HG02798 (cell line): ENCODE results near the gene SH3TC2.

ENCODE experiments used
- ATAC-seq: cut with Tn5 transposase; IDR thresholded peaks from one replicate; pipeline ENCODE4 v1.9.1; 2021; ENCODE audit warnings: mild to moderate bottlenecking; ENCODE audit not compliant: unreplicated experiment, poor library complexity

The SH3TC2 gene

GRCh38 chr5:149035372-149035790, 27.5 kb downstream of the SH3TC2 start:
- peak; percentile 87 for ATAC-seq

- ATAC-seq = no peak
These were observed 31.9 kb downstream of the SH3TC2 start for GRCh38 chr5:149030838-149031397.

- ATAC-seq = no peak
These were observed 32.5 kb downstream of the SH3TC2 start for GRCh38 chr5:149030392-149030791.

GRCh38 chr5:149028984-149029383, 33.9 kb downstream of the SH3TC2 start:
- ATAC-seq = no peak

DNA sequence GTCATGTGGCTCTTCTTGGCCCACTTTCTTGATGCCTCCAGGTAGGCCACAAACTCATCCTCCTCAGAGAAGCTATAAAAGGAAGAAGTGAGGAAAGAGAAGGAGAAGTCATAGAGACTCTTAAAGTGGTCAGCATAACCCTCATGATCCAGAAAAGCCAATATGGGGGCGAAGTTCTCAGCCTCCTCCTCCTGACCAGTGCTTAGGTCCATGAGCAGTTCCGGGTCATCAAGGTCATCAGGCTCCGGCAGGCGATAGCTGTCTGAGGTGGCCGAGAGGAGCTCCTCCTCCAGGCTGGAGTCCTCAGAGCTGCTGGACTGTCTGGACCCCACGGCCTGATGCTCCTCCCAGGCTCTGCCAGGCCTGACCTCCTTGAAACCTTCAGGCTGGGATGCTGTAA, 34.7 kb downstream of the SH3TC2 start:
- no peak for ATAC-seq

DNA sequence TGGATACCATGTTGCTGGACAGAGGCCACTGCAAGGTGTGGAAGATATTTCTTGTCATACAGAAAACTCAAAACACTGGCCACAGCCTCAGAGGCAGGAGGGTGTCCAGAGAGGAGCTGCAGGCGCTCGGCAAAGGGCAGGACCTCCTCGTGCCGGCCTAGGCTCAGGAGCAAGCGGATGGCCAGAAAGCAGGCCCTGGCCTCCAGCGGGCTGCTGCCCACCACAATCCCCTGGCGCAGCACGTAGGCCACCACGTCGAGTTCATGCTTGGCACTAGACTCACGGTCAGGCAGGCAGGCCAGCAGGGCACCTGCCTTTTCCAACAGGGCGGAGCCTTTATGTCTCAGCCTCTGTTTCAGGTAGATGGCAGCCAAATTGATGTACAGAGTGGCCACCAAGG, 35.2 kb downstream of the SH3TC2 start:
- no peak for ATAC-seq

- ATAC-seq = no peak
These were observed 37.9 kb downstream of the SH3TC2 start for GRCh38 chr5:149024943-149025342.

GRCh38 chr5:149024477-149024876, 38.4 kb downstream of the SH3TC2 start:
- ATAC-seq = no peak

- ATAC-seq = no peak
These were observed 40.7 kb downstream of the SH3TC2 start for GRCh38 chr5:149022200-149022599.

- ATAC-seq = no peak
These were observed 43.2 kb downstream of the SH3TC2 start for GRCh38 chr5:149019679-149020078.

DNA sequence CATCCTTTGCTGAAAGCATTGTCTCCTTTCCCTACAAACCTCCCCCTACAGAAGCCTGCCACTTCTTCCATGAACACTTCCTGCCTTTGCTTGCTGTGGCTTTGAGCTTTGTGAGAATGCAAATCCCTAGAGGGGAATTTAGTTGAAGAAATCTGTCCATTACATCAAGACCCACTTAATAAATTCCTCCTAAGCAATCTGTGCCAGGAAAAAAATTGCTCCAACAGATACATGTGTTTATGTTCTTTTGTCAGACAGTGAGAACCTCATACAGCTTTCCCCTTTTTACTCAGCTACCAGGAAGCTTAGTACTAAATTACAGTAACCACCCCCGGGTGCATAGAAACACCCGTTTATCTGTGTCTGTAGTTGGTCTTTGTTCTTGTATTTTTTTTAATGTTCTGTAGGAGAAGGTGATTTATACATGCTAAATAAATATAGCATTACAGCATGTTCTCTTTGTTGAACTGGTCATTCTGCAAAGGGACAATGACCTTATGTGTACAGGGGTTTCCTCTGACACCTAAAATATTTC, 43.9 kb downstream of the SH3TC2 start:
- ATAC-seq = no peak

DNA sequence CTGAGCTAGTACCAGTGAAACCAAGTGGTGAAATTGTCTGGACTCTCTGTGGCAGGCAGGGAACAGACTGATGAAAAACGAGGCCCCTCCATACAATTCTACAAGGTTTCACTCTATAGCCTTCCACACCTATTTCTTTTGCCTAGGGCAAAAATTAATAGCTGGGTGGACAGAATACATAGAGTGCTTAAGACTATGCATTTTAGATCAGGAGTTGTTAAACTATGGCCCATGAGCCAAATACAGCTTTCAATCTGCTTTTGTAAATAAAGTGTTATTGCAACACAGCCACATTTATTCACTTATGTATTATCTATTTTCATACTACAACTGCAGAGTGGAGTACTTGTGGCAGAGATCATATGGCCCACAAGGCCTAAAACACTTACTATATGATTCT, 45.2 kb downstream of the SH3TC2 start:
- ATAC-seq = no peak

DNA sequence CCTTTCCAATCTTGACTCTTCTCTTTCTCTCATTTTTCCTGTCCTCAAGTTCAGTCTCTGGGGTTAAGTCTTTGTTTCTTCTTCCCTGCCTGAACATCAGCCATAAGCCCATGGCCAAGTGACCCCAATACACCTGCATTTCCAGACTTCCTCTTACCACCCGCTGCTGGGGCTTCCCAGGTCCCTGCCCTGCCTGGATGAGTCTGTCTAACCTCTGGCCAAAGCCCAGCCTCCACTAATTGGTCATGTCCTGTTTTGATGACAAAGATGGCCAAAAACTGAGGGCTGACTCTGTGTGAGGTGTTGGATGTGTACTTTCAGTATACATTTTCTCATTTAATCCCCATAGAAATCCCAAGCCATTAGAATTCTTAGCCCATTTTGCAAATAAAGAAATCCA, 47.3 kb downstream of the SH3TC2 start:
- no peak for ATAC-seq

GRCh38 chr5:149015126-149015525, 47.7 kb downstream of the SH3TC2 start:
- no peak for ATAC-seq

DNA sequence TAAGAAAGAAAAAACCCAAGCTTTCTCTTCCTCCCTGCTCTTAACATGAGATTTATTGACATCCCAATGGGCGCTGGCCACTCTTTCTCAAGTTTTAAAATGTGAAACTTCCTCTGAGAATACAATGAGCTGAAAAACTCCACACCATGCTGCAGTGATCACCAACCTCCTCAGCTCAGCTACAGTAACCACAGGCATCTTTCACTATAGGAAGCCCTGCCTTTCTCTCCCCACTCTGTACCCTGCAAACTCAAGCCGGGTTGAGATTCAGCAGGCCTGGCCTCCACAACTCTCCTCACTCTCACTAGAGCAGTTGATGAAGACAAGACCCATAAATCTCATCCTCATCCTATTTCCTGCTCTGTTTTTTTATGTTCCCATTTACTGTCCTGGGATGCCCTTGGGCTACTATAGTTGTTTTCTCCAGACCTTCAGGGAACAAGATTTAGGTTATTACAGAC, 48.3 kb downstream of the SH3TC2 start:
- no peak for ATAC-seq

GRCh38 chr5:149013796-149014195, 49.1 kb downstream of the SH3TC2 start:
- no peak for ATAC-seq

GRCh38 chr5:149012350-149012749, 50.5 kb downstream of the SH3TC2 start:
- no peak for ATAC-seq

- no peak for ATAC-seq
These were observed 51.1 kb downstream of the SH3TC2 start for GRCh38 chr5:149011728-149012127.

DNA sequence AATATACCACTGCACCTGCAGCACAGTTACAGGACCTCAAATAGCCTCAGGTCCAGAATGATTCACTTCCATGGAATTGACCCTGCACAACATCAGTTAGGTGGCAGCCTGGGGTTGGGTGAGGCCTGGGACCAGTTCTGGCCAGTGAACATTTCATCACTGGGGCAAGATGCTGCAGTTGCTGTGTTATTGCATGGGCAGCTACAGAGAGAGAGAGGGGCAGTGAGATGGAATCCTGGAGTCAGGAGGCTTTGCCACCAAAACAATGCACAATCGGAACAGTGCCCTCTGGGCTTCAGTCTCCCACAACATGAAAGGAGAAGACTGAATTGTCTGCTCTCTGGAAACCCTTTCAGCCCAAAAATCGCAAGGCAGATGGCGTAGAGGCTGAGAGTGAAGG, 51.8 kb downstream of the SH3TC2 start:
- no peak for ATAC-seq

- no peak for ATAC-seq
These were observed 55.7 kb downstream of the SH3TC2 start for GRCh38 chr5:149007174-149007573.

- ATAC-seq = no peak
These were observed 56.4 kb downstream of the SH3TC2 start for GRCh38 chr5:149006426-149006825.

DNA sequence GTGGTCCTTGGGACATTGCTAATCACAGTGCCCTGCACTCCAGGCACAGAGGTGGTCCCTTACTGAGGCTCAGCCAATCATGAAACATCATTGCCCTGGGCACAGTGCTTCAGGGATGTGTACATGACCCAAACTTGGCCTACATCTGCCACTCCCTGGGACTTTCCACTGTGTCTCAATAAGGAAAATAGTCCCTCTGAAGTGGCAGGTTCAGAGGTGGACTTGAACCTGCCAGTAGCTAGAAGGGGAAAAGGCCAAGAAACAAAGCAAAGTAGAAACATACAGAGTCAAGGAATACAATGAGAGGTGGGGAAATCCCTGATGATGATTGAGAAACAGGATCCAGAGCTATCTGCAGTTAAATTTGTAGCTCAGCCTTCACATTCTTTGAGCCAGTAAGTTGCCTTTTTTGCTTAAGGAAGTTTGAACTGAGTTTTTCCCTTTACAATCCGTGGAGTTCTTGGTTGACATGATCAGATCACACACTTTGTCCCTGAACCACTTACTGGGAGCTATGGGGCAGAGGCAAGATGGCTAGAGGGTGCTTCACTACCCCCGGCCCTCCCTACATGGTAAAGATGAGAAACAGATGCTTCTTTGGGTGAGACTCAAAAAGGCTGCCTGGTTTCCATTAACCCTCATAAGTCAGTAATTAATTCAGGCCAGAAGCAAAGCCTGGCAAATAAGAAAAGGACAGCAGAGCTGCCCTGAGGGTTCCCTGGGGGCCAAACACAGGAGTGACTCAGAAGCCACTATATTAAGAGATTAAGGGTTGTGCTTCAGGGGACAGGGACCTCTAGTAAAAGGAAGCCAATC, 57.6 kb downstream of the SH3TC2 start:
- no peak for ATAC-seq
